Measurements from ENCODE around the gene PNLDC1. TPM values are rescaled to one million over a fixed set of nuclear protein-coding genes. Genes with fewer than 3 reads are reported as not detected.

Gene PNLDC1
- total and polyA plus RNA-seq, 2 of the 4 experiments (the other 2 are of a cell fraction), result not detected

DNA sequence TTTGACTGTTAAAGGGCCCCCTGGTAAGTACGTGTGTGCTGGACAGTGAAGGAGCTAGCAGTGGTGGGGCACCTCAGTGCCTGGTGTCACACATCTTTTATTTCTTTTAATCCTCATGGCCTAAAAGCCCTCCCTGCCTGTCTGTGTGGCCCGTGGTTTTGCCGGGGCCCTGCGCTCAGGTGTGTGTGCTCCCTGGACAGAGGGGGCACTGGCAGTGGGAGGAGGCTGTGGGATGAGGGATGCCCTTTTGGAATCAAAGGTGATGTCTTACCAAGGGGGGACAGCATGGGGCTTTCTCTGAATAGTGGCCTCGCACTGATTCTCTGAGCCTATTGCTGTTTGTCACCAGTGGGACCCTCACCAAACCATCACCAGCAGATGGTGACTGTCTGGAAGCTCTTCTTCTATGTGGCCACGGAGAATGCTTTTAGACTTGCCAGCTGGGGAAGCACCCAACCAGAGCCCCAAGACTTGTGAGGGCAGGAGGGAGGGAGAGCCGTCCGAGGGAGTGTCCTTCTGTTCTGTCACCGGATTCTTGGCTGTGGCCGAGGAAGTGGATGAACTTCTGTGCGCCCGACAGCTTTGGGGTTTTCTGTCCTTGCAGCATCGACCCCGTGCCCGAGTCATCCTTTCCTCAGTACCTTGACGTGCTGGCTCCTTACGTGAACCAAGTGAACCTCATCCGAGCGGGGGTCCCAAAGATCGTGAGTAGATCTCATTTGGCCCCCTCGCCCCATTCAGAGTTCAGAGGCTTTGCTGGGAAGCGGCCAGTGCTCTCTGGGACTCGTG, 18.1 kb downstream of the PNLDC1 start:
- H3K36me3 ChIP-seq (ENCODE audit: control insufficient read depth, insufficient read depth, low read length), result no peaks in the 10 kb centered on the region
- no peak overlapping the region for H4K91ac ChIP-seq (ENCODE audit: insufficient read depth, low read depth, low read length)
- no peak overlapping the region for H2AFZ ChIP-seq (replicated peaks; ENCODE audit: low read length, poor library complexity)
- H3K27ac ChIP-seq (ENCODE audit: insufficient read depth, low read length), result no peak overlapping the region
- H3K4me2 ChIP-seq (ENCODE audit: low read depth, low read length), result no peak overlapping the region
- intact Hi-C loops (cut with micrococcal nuclease) (no loop called here), in situ Hi-C loops (cut with MboI; ENCODE audit: low sequenced_read_pairs) (loop anchor here (25.0 kb wide), 1 partner anchor 631 kb away; no protein-coding TSS in a partner anchor), dilution Hi-C loops (cut with HindIII; ENCODE audit: low sequenced_read_pairs, unreplicated experiment) (no loop called here)
- H3K79me1 ChIP-seq (ENCODE audit: low read depth in 1 of 2, low read length in 2 of 2), result no peaks in the 10 kb centered on the region
- no peaks in the 10 kb centered on the region; the same call in 1 of the 2 replicates for H3K9me1 ChIP-seq (ENCODE audit: insufficient read depth, low read length)
- CTCF ChIA-PET, result no interaction called here
- H2AK5ac ChIP-seq (ENCODE audit: low read depth, low read length), result no peak overlapping the region
- peaks cover 30% of the 10 kb centered on the region for H3K27me3 ChIP-seq (ENCODE audit: control insufficient read depth, insufficient read depth, low read length)
- no peak overlapping the region for H3K18ac ChIP-seq (ENCODE audit: low read depth, low read length)
- no peak overlapping the region for H3K14ac ChIP-seq (replicated peaks; ENCODE audit: low read depth, low read length)
- H3K56ac ChIP-seq (ENCODE audit: extremely low read depth, insufficient read depth, low read length), result no peak overlapping the region
- H2BK5ac ChIP-seq (ENCODE audit: low read depth, low read length, poor library complexity, severe bottlenecking), result no peak overlapping the region
- no peak overlapping the region for H3K4ac ChIP-seq (ENCODE audit: low read depth, low read length)
- 94% methylated on average over 6 of the region's 23 CpGs; no CpG with 5 or more reads in 1 of the 2 experiments for WGBS, 2 experiments (ENCODE audit: extremely low coverage in 2 of 2, insufficient read length in 1 of 2)
- no peak overlapping the region for H4K8ac ChIP-seq (ENCODE audit: low read depth in 2 of 2, low read length in 2 of 2)
- H2AK9ac ChIP-seq (replicated peaks; ENCODE audit: low read depth, low read length, poor library complexity), result no peak overlapping the region
- H4K5ac ChIP-seq (ENCODE audit: low read depth, low read length), result no peak overlapping the region
- H3K23ac ChIP-seq (ENCODE audit: low read depth, low read length), result no peak overlapping the region
- no TSS peak for BruUV-seq (replicated peaks)
- no peak overlapping the region for H2BK15ac ChIP-seq (ENCODE audit: low read depth, low read length)
- no peak overlapping the region for H3K4me3 ChIP-seq (ENCODE audit: insufficient read depth, low read depth, low read length)
- POLR2A ChIA-PET (ENCODE audit: unreplicated experiment), result no interaction called here
- no peaks in the 10 kb centered on the region for H3K9me3 ChIP-seq (ENCODE audit: control insufficient read depth, insufficient read depth, low read length)
- H2BK20ac ChIP-seq (ENCODE audit: low read depth, low read length), result no peak overlapping the region
- no peak for DNase-seq
- peaks cover 2% of the 10 kb centered on the region; the same call in 1 of the 2 replicates for H3K4me1 ChIP-seq (ENCODE audit: control insufficient read depth, insufficient read depth, low read length)
- H3K9ac ChIP-seq (ENCODE audit: low read depth, low read length), result no peak overlapping the region
- H2BK120ac ChIP-seq (ENCODE audit: low read depth, low read length), result no peak overlapping the region
- no peak for ATAC-seq (ENCODE audit: low read depth)
- no peaks in the 10 kb centered on the region for H4K20me1 ChIP-seq (ENCODE audit: insufficient read depth, low read length)
- TF ChIP-seq FOS (IDR thresholded peaks at IDR 0.05; ENCODE audit: low read depth, low read length) (no peak), SMC3 (IDR thresholded peaks at IDR 0.05; ENCODE audit: low read depth, low read length) (no peak), BHLHE40 (IDR thresholded peaks at IDR 0.05; ENCODE audit: low read depth, low read length) (no peak), POLR2A (IDR thresholded peaks at IDR 0.05; ENCODE audit: low read depth, low read length) (no peak), CEBPB (IDR thresholded peaks at IDR 0.05; ENCODE audit: low read depth, low read length) (no peak), RCOR1 (IDR thresholded peaks at IDR 0.05; ENCODE audit: insufficient replicate concordance, low read length) (no peak), NFE2L2 (IDR thresholded peaks at IDR 0.05; ENCODE audit: low read depth, low read length) (no peak), MAZ (IDR thresholded peaks at IDR 0.05; ENCODE audit: borderline replicate concordance, low read depth, low read length) (no peak), MXI1 (IDR thresholded peaks at IDR 0.05; ENCODE audit: borderline replicate concordance, low read depth, low read length) (no peak), RFX5 (IDR thresholded peaks at IDR 0.05; ENCODE audit: low read depth, low read length) (no peak), CHD1 (IDR thresholded peaks at IDR 0.05; ENCODE audit: low read depth, low read length) (no peak), RAD21 (IDR thresholded peaks at IDR 0.05; ENCODE audit: low read length) (no peak)
- TF ChIP-seq, protein P1, sequence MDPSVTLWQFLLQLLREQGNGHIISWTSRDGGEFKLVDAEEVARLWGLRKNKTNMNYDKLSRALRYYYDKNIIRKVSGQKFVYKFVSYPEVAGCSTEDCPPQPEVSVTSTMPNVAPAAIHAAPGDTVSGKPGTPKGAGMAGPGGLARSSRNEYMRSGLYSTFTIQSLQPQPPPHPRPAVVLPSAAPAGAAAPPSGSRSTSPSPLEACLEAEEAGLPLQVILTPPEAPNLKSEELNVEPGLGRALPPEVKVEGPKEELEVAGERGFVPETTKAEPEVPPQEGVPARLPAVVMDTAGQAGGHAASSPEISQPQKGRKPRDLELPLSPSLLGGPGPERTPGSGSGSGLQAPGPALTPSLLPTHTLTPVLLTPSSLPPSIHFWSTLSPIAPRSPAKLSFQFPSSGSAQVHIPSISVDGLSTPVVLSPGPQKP (IDR thresholded peaks at IDR 0.05; ENCODE audit: borderline replicate concordance, low read depth, low read length), result no peak
- TF ChIP-seq, protein P2, sequence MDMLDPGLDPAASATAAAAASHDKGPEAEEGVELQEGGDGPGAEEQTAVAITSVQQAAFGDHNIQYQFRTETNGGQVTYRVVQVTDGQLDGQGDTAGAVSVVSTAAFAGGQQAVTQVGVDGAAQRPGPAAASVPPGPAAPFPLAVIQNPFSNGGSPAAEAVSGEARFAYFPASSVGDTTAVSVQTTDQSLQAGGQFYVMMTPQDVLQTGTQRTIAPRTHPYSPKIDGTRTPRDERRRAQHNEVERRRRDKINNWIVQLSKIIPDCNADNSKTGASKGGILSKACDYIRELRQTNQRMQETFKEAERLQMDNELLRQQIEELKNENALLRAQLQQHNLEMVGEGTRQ (IDR thresholded peaks at IDR 0.05; ENCODE audit: low read depth, low read length), result no peak
- TF ChIP-seq, protein P3, sequence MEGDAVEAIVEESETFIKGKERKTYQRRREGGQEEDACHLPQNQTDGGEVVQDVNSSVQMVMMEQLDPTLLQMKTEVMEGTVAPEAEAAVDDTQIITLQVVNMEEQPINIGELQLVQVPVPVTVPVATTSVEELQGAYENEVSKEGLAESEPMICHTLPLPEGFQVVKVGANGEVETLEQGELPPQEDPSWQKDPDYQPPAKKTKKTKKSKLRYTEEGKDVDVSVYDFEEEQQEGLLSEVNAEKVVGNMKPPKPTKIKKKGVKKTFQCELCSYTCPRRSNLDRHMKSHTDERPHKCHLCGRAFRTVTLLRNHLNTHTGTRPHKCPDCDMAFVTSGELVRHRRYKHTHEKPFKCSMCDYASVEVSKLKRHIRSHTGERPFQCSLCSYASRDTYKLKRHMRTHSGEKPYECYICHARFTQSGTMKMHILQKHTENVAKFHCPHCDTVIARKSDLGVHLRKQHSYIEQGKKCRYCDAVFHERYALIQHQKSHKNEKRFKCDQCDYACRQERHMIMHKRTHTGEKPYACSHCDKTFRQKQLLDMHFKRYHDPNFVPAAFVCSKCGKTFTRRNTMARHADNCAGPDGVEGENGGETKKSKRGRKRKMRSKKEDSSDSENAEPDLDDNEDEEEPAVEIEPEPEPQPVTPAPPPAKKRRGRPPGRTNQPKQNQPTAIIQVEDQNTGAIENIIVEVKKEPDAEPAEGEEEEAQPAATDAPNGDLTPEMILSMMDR (conservative IDR thresholded peaks at IDR 0.05; ENCODE audit: low read depth, low read length), result no peak
